ENCODE data around the gene SPI1.

Gene SPI1

GRCh38 chr11:47389577-47390421, 11.5 kb upstream of the SPI1 start:
- DNase-seq (ENCODE audit: low read depth in 1 of 2, low spot score in 1 of 2), result no peak

GRCh38 chr11:47388697-47389576, 10.6 kb upstream of the SPI1 start:
- DNase-seq (ENCODE audit: low read depth in 1 of 2, low spot score in 1 of 2), result no peak

GRCh38 chr11:47387944-47388696, 9.8 kb upstream of the SPI1 start:
- no peak for DNase-seq (ENCODE audit: low read depth in 1 of 2, low spot score in 1 of 2)

- DNase-seq (ENCODE audit: low read depth in 1 of 2, low spot score in 1 of 2), result no peak
These were observed 6.2 kb upstream of the SPI1 start for GRCh38 chr11:47384498-47384897.

- no peak for DNase-seq (ENCODE audit: low read depth in 1 of 2, low spot score in 1 of 2)
These were observed 4.7 kb upstream of the SPI1 start for GRCh38 chr11:47383071-47383470.

- no peak for DNase-seq (ENCODE audit: low read depth in 1 of 2, low spot score in 1 of 2)
These were observed 1.7 kb upstream of the SPI1 start for GRCh38 chr11:47380078-47380477.

- DNase-seq (ENCODE audit: low read depth in 1 of 2, low spot score in 1 of 2), result no peak
These were observed 970 bp upstream of the SPI1 start for GRCh38 chr11:47379317-47379716.

GRCh38 chr11:47378836-47379170, 456 bp upstream of the SPI1 start:
- DNase-seq (ENCODE audit: low read depth in 1 of 2, low spot score in 1 of 2), result no peak

GRCh38 chr11:47377571-47378009, 757 bp downstream of the SPI1 start:
- DNase-seq (ENCODE audit: low read depth in 1 of 2, low spot score in 1 of 2), result no peak

GRCh38 chr11:47376525-47377371, 1.6 kb downstream of the SPI1 start:
- DNase-seq (ENCODE audit: low read depth in 1 of 2, low spot score in 1 of 2), result no peak

GRCh38 chr11:47376107-47376524, 2.2 kb downstream of the SPI1 start:
- DNase-seq (ENCODE audit: low read depth in 1 of 2, low spot score in 1 of 2), result no peak

GRCh38 chr11:47375546-47376085, 2.7 kb downstream of the SPI1 start:
- no peak for DNase-seq (ENCODE audit: low read depth in 1 of 2, low spot score in 1 of 2)

GRCh38 chr11:47375020-47375419, 3.3 kb downstream of the SPI1 start:
- no peak for DNase-seq (ENCODE audit: low read depth in 1 of 2, low spot score in 1 of 2)

GRCh38 chr11:47374720-47375019, 3.7 kb downstream of the SPI1 start:
- no peak for DNase-seq (ENCODE audit: low read depth in 1 of 2, low spot score in 1 of 2)

GRCh38 chr11:47373876-47374719, 4.2 kb downstream of the SPI1 start:
- DNase-seq (ENCODE audit: low read depth in 1 of 2, low spot score in 1 of 2), result peak; percentile 77 to 83

GRCh38 chr11:47372422-47372821, 5.9 kb downstream of the SPI1 start:
- no peak for DNase-seq (ENCODE audit: low read depth in 1 of 2, low spot score in 1 of 2)

GRCh38 chr11:47369676-47370075, 8.7 kb downstream of the SPI1 start:
- DNase-seq (ENCODE audit: low read depth in 1 of 2, low spot score in 1 of 2), result no peak

GRCh38 chr11:47366020-47366490, 12.3 kb downstream of the SPI1 start:
- DNase-seq (ENCODE audit: low read depth in 1 of 2, low spot score in 1 of 2), result no peak

GRCh38 chr11:47361419-47361818, 16.9 kb downstream of the SPI1 start:
- no peak for DNase-seq (ENCODE audit: low read depth in 1 of 2, low spot score in 1 of 2)

Measured in activated T-helper 1 cell treated with anti-CD3 and anti-CD28 coated beads, Interleukin-2, amount 50 U/mL, for 16 hours (primary cell).